ENCODE results near the gene PPM1L.

The PPM1L gene

GRCh38 chr3:161025911-161026310 lies 269.9 kb downstream of the PPM1L start:
- Histone ChIP-seq H4K91ac (ENCODE audit: low read length) (no peak overlapping the region), H3K4me2 (ENCODE audit: low read length, poor library complexity, severe bottlenecking) (no peak overlapping the region), H2BK5ac (ENCODE audit: low read depth, low read length, poor library complexity, severe bottlenecking) (no peak overlapping the region), H3K79me1 (replicated peaks; ENCODE audit: low read length, poor library complexity, severe bottlenecking) (no peaks in the 10 kb centered on the region), H2BK12ac (ENCODE audit: low read length in 2 of 2) (no peak overlapping the region), H4K8ac (ENCODE audit: low read length) (no peak overlapping the region), H3K4me1 (ENCODE audit: control insufficient read depth, insufficient read depth, low read depth, low read length) (no peaks in the 10 kb centered on the region), H2BK15ac (ENCODE audit: low read depth, poor library complexity, severe bottlenecking) (no peak overlapping the region), H3K36me3 (ENCODE audit: control insufficient read depth in 1 of 2, insufficient read depth in 2 of 2, low read depth in 1 of 2, low read length in 2 of 2) (no peaks in the 10 kb centered on the region), H3K4me3 (ENCODE audit: insufficient read depth in 1 of 2, low read depth in 1 of 2, low read length in 2 of 2) (no peak overlapping the region), H3K9ac (ENCODE audit: low read length) (no peak overlapping the region), H2BK120ac (ENCODE audit: low read depth, low read length) (no peak overlapping the region), H3K14ac (ENCODE audit: low read length in 2 of 2) (no peak overlapping the region), H3K18ac (ENCODE audit: low read depth in 1 of 2, low read length in 2 of 2) (no peak overlapping the region), H2AFZ (ENCODE audit: low read depth, low read length) (no peak overlapping the region), H3K4ac (ENCODE audit: low read depth in 1 of 2, low read length in 2 of 2) (no peak overlapping the region), H2AK5ac (ENCODE audit: low read length, severe bottlenecking) (no peak overlapping the region), H3K23ac (ENCODE audit: low read length in 2 of 2) (no peak overlapping the region), H3K9me3 (ENCODE audit: control insufficient read depth, low read length) (peaks cover 21% of the 10 kb centered on the region), H3K27me3 (ENCODE audit: control insufficient read depth in 1 of 2, insufficient read depth in 1 of 2, low read length in 2 of 2) (no peaks in the 10 kb centered on the region), H3K27ac (ENCODE audit: low read length, poor library complexity, severe bottlenecking) (no peak overlapping the region)
- WGBS: no CpG with 5 or more reads among the region's 1 CpG
- DNase-seq: no peak

GRCh38 chr3:161026612-161027510 lies 270.8 kb downstream of the PPM1L start:
- Histone ChIP-seq H3K23ac (ENCODE audit: low read length in 2 of 2) (no peak overlapping the region), H2AFZ (ENCODE audit: low read depth, low read length) (no peak overlapping the region), H2BK5ac (ENCODE audit: low read depth, low read length, poor library complexity, severe bottlenecking) (no peak overlapping the region), H3K4me1 (ENCODE audit: control insufficient read depth, insufficient read depth, low read depth, low read length) (no peaks in the 10 kb centered on the region), H3K4ac (ENCODE audit: low read depth in 1 of 2, low read length in 2 of 2) (no peak overlapping the region), H3K27me3 (ENCODE audit: control insufficient read depth in 1 of 2, insufficient read depth in 1 of 2, low read length in 2 of 2) (no peaks in the 10 kb centered on the region), H4K8ac (ENCODE audit: low read length) (no peak overlapping the region), H3K9ac (ENCODE audit: low read length) (no peak overlapping the region), H3K36me3 (ENCODE audit: control insufficient read depth in 1 of 2, insufficient read depth in 2 of 2, low read depth in 1 of 2, low read length in 2 of 2) (no peaks in the 10 kb centered on the region), H3K14ac (ENCODE audit: low read length in 2 of 2) (no peak overlapping the region), H4K91ac (ENCODE audit: low read length) (no peak overlapping the region), H2BK15ac (ENCODE audit: low read depth, poor library complexity, severe bottlenecking) (no peak overlapping the region), H3K4me2 (ENCODE audit: low read length, poor library complexity, severe bottlenecking) (no peak overlapping the region), H3K79me1 (replicated peaks; ENCODE audit: low read length, poor library complexity, severe bottlenecking) (no peaks in the 10 kb centered on the region), H3K18ac (ENCODE audit: low read depth in 1 of 2, low read length in 2 of 2) (no peak overlapping the region), H2AK5ac (ENCODE audit: low read length, severe bottlenecking) (no peak overlapping the region), H3K9me3 (ENCODE audit: control insufficient read depth, low read length) (peaks cover 21% of the 10 kb centered on the region), H2BK12ac (ENCODE audit: low read length in 2 of 2) (no peak overlapping the region), H3K4me3 (ENCODE audit: insufficient read depth in 1 of 2, low read depth in 1 of 2, low read length in 2 of 2) (no peak overlapping the region), H3K27ac (ENCODE audit: low read length, poor library complexity, severe bottlenecking) (no peak overlapping the region), H2BK120ac (ENCODE audit: low read depth, low read length) (no peak overlapping the region)
- no peak for DNase-seq
- WGBS: 93% methylated on average over 5 of the region's 6 CpGs

GRCh38 chr3:161028555-161029153 lies 272.6 kb downstream of the PPM1L start:
- H3K18ac ChIP-seq (ENCODE audit: low read depth in 1 of 2, low read length in 2 of 2): no peak overlapping the region
- H2BK12ac ChIP-seq (ENCODE audit: low read length in 2 of 2): no peak overlapping the region
- no peak overlapping the region for H3K4me3 ChIP-seq (ENCODE audit: insufficient read depth in 1 of 2, low read depth in 1 of 2, low read length in 2 of 2)
- no peak for DNase-seq
- H3K4me2 ChIP-seq (ENCODE audit: low read length, poor library complexity, severe bottlenecking): no peak overlapping the region
- H3K27me3 ChIP-seq (ENCODE audit: control insufficient read depth in 1 of 2, insufficient read depth in 1 of 2, low read length in 2 of 2): no peaks in the 10 kb centered on the region
- no peak overlapping the region for H3K27ac ChIP-seq (ENCODE audit: low read length, poor library complexity, severe bottlenecking)
- 68% methylated on average over 2 of the region's 5 CpGs for WGBS
- H3K36me3 ChIP-seq (ENCODE audit: control insufficient read depth in 1 of 2, insufficient read depth in 2 of 2, low read depth in 1 of 2, low read length in 2 of 2): no peaks in the 10 kb centered on the region
- peaks cover 12% of the 10 kb centered on the region for H3K9me3 ChIP-seq (ENCODE audit: control insufficient read depth, low read length)
- H2BK5ac ChIP-seq (ENCODE audit: low read depth, low read length, poor library complexity, severe bottlenecking): no peak overlapping the region
- no peak overlapping the region for H3K14ac ChIP-seq (ENCODE audit: low read length in 2 of 2)
- H3K4me1 ChIP-seq (ENCODE audit: control insufficient read depth, insufficient read depth, low read depth, low read length): no peaks in the 10 kb centered on the region
- no peak overlapping the region for H3K9ac ChIP-seq (ENCODE audit: low read length)
- H3K79me1 ChIP-seq (replicated peaks; ENCODE audit: low read length, poor library complexity, severe bottlenecking): no peaks in the 10 kb centered on the region
- no peak overlapping the region for H3K4ac ChIP-seq (ENCODE audit: low read depth in 1 of 2, low read length in 2 of 2)
- no peak overlapping the region for H2AK5ac ChIP-seq (ENCODE audit: low read length, severe bottlenecking)
- H2BK15ac ChIP-seq (ENCODE audit: low read depth, poor library complexity, severe bottlenecking): no peak overlapping the region
- H3K23ac ChIP-seq (ENCODE audit: low read length in 2 of 2): no peak overlapping the region
- no peak overlapping the region for H2BK120ac ChIP-seq (ENCODE audit: low read depth, low read length)
- no peak overlapping the region for H4K8ac ChIP-seq (ENCODE audit: low read length)
- no peak overlapping the region for H4K91ac ChIP-seq (ENCODE audit: low read length)
- peak overlapping the region; percentile 4 for H2AFZ ChIP-seq (ENCODE audit: low read depth, low read length)

- H2BK15ac ChIP-seq (ENCODE audit: low read depth, poor library complexity, severe bottlenecking): no peak overlapping the region
- no peak overlapping the region for H2BK12ac ChIP-seq (ENCODE audit: low read length in 2 of 2)
- no peak overlapping the region for H3K9ac ChIP-seq (ENCODE audit: low read length)
- no peak overlapping the region for H3K27ac ChIP-seq (ENCODE audit: low read length, poor library complexity, severe bottlenecking)
- WGBS: 100% methylated on average over 1 of the region's 1 CpG
- H3K36me3 ChIP-seq (ENCODE audit: control insufficient read depth in 1 of 2, insufficient read depth in 2 of 2, low read depth in 1 of 2, low read length in 2 of 2): no peaks in the 10 kb centered on the region
- no peak overlapping the region for H2BK5ac ChIP-seq (ENCODE audit: low read depth, low read length, poor library complexity, severe bottlenecking)
- H4K91ac ChIP-seq (ENCODE audit: low read length): no peak overlapping the region
- H3K4me2 ChIP-seq (ENCODE audit: low read length, poor library complexity, severe bottlenecking): no peak overlapping the region
- no peaks in the 10 kb centered on the region for H3K79me1 ChIP-seq (replicated peaks; ENCODE audit: low read length, poor library complexity, severe bottlenecking)
- no peak overlapping the region for H2BK120ac ChIP-seq (ENCODE audit: low read depth, low read length)
- H3K14ac ChIP-seq (ENCODE audit: low read length in 2 of 2): no peak overlapping the region
- no peaks in the 10 kb centered on the region for H3K4me1 ChIP-seq (ENCODE audit: control insufficient read depth, insufficient read depth, low read depth, low read length)
- H3K27me3 ChIP-seq (ENCODE audit: control insufficient read depth in 1 of 2, insufficient read depth in 1 of 2, low read length in 2 of 2): no peaks in the 10 kb centered on the region
- no peak overlapping the region for H2AK5ac ChIP-seq (ENCODE audit: low read length, severe bottlenecking)
- peak; percentile 26 for DNase-seq
- H3K23ac ChIP-seq (ENCODE audit: low read length in 2 of 2): no peak overlapping the region
- no peak overlapping the region for H3K4ac ChIP-seq (ENCODE audit: low read depth in 1 of 2, low read length in 2 of 2)
- H2AFZ ChIP-seq (ENCODE audit: low read depth, low read length): no peak overlapping the region
- H3K18ac ChIP-seq (ENCODE audit: low read depth in 1 of 2, low read length in 2 of 2): no peak overlapping the region
- H3K9me3 ChIP-seq (ENCODE audit: control insufficient read depth, low read length): peaks cover 2% of the 10 kb centered on the region
- H3K4me3 ChIP-seq (ENCODE audit: insufficient read depth in 1 of 2, low read depth in 1 of 2, low read length in 2 of 2): no peak overlapping the region
- H4K8ac ChIP-seq (ENCODE audit: low read length): no peak overlapping the region
Observed at GRCh38 chr3:161031134-161031533, 275.1 kb downstream of the PPM1L start.

All from mesenchymal stem cell (in vitro differentiated cells and primary cell).